ENCODE measurements around the gene PCNX3. TPM values are rescaled to one million over a fixed set of nuclear protein-coding genes. Genes with fewer than 3 reads are reported as not detected.
"Not testable (repeated sequence)": the region's sequence is repeated elsewhere in the genome, so short reads cannot be mapped to it uniquely, and the experiment has no call there.

PCNX3 gene
- total RNA-seq, 3 donors from 2014 or later = 13.4 to 21.0 (median 20.1) TPM

DNA sequence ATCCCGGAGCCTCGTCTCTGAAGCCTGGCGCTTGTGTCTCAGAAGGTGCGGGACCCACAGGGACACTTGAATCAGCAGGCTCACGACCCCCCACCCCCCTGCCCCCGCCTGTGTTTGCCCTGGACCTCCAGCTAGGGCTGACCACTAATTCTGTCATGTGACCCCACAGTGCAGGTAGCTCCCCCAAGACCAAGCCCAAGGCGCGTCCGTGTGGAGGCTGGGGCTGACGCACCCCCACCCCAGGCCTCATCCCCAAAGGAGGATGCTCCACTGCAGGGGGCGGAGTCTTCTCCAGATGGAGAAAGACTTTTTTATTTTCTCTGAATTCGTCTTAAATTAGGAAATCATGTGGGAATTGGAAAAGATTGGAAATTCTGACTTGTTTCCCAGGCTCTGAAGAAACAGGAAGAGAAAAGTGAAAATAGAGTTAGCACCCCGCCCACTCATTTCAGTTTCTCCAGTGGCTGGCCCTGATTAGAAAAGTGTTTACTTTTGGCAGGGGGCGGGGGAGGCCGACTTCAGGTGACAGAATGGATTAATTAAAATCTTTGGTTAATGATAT, 48.1 kb downstream of the PCNX3 start:
- intact Hi-C loops (cut with DNase I; ENCODE audit: low total_unique reads) = no loop called here
- H3K36me3 ChIP-seq = no peaks in the 10 kb centered on the region
- no peak for DNase-seq (ENCODE audit: low spot score in 2 of 2)
- peak overlapping the region; percentile 90 to 97 (median 95) for H3K4me3 ChIP-seq
- H3K9me3 ChIP-seq = no peaks in the 10 kb centered on the region
- no peaks in the 10 kb centered on the region for H3K27me3 ChIP-seq
- TF ChIP-seq, protein P1, sequence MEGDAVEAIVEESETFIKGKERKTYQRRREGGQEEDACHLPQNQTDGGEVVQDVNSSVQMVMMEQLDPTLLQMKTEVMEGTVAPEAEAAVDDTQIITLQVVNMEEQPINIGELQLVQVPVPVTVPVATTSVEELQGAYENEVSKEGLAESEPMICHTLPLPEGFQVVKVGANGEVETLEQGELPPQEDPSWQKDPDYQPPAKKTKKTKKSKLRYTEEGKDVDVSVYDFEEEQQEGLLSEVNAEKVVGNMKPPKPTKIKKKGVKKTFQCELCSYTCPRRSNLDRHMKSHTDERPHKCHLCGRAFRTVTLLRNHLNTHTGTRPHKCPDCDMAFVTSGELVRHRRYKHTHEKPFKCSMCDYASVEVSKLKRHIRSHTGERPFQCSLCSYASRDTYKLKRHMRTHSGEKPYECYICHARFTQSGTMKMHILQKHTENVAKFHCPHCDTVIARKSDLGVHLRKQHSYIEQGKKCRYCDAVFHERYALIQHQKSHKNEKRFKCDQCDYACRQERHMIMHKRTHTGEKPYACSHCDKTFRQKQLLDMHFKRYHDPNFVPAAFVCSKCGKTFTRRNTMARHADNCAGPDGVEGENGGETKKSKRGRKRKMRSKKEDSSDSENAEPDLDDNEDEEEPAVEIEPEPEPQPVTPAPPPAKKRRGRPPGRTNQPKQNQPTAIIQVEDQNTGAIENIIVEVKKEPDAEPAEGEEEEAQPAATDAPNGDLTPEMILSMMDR (IDR thresholded peaks at IDR 0.05) = no peak
- TF ChIP-seq POLR2AphosphoS5 (IDR thresholded peaks at IDR 0.05) (peak in 1 of 3 donors; percentile 58), POLR2A (IDR thresholded peaks at IDR 0.05) (no peak)
- H3K27ac ChIP-seq = peak overlapping the region; percentile 99 to 100
- peaks cover 0 to 12% of the 10 kb centered on the region in 2 donors for H3K4me1 ChIP-seq

DNA sequence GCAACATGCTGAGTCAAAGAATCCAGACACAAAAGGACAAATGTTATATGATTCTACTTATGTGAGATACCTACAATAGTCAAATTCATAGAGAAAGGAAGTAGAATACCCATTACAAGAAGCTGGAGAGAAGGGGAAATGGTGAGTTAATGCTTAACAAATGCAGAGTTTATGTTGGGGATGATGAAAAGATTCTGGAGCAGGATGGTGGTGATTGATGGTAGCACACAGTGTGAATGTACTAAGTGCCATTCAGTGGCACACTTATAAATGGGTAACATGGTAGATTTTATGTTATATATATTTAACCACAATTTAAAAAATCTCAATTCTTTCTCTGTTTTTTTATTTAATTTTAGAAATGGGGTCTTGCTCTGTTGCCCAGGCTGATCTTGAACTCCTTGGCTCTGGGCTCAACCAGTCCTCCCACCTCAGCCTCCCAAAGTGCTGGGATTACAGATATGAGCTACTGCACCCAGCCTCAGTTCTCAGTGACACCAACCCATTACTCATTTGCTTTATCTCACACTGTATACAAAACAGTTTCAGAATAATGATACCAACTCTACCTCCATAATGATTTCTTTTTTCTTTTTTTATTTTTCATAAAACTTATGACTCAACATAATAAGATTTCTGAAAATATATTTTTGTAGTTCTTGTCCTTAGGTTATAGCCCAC, 56.7 kb downstream of the PCNX3 start:
- intact Hi-C loops (cut with DNase I; ENCODE audit: low total_unique reads) = no loop called here
- H3K27me3 ChIP-seq = no peaks in the 10 kb centered on the region
- DNase-seq (ENCODE audit: low spot score in 2 of 2) = no peak
- H3K36me3 ChIP-seq = no peaks in the 10 kb centered on the region
- TF ChIP-seq, protein P1 (IDR thresholded peaks at IDR 0.05) = no peak
- TF ChIP-seq POLR2AphosphoS5 (IDR thresholded peaks at IDR 0.05) (no peak), POLR2A (IDR thresholded peaks at IDR 0.05) (no peak)
- no peak overlapping the region for H3K27ac ChIP-seq
- H3K9me3 ChIP-seq = no peaks in the 10 kb centered on the region
- no peaks in the 10 kb centered on the region for H3K4me1 ChIP-seq
- no peak overlapping the region for H3K4me3 ChIP-seq

DNA sequence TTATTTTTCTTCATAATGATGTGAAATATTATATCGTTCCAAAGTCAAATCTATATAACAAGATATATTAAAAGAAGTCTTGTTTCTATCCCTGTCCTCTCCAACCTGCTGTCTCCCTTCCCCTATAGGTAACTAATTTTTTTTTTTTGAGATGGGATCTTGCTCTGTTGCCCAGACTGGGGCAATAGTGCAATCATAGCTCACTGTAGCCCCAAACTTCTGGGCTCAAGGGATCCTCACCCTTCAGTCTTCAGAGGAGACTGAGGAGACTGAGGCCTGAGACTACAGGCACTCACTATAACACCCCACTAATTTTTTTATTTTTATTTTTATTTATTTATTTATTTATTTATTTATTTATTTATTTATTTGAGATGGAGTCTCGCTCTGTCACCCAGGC, 57.4 kb downstream of the PCNX3 start:
- no peaks in the 10 kb centered on the region for H3K36me3 ChIP-seq
- H3K9me3 ChIP-seq = no peaks in the 10 kb centered on the region
- no peak overlapping the region for H3K27ac ChIP-seq
- intact Hi-C loops (cut with DNase I; ENCODE audit: low total_unique reads) = no loop called here
- H3K4me1 ChIP-seq = no peaks in the 10 kb centered on the region
- DNase-seq (ENCODE audit: low spot score in 2 of 2) = no peak
- H3K27me3 ChIP-seq = no peaks in the 10 kb centered on the region
- no peak for TF ChIP-seq POLR2A (IDR thresholded peaks at IDR 0.05)
- no peak for TF ChIP-seq POLR2AphosphoS5 (IDR thresholded peaks at IDR 0.05)
- no peak overlapping the region for H3K4me3 ChIP-seq

DNA sequence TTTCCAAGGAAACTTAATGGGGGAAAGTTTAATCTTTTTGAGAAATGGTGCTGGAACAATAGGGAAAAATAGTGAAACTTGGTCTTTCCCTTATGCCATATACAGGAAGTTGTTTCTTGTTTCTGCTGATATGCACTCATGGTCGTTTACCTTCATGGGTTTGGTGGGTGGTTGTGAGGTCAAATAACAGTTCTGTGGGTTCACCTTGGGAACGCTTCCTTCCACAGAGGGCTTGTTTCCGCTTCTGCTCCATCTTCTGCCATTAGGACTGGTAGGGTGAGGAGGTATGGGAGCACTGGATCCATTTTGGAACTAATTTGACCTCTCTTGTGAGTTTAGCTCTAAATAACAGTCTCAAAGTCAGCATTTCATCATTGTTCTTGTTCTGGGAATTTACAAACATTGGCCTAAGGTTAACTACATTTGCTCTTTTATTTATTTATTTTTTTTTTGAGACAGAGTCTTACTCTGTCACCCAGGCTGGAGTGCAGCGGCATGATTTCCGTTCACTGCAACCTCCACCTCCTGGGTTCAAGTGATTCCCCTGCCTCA, 64.7 kb downstream of the PCNX3 start:
- H3K36me3 ChIP-seq = no peaks in the 10 kb centered on the region
- H3K4me3 ChIP-seq = no peak overlapping the region
- TF ChIP-seq, protein P1 (IDR thresholded peaks at IDR 0.05) = no peak
- TF ChIP-seq POLR2AphosphoS5 (IDR thresholded peaks at IDR 0.05) = no peak
- intact Hi-C loops (cut with DNase I; ENCODE audit: low total_unique reads) = no loop called here
- H3K27me3 ChIP-seq = no peaks in the 10 kb centered on the region
- DNase-seq (ENCODE audit: low spot score in 2 of 2) = no peak
- no peaks in the 10 kb centered on the region for H3K9me3 ChIP-seq
- H3K4me1 ChIP-seq = no peaks in the 10 kb centered on the region
- H3K27ac ChIP-seq = no peak overlapping the region

DNA sequence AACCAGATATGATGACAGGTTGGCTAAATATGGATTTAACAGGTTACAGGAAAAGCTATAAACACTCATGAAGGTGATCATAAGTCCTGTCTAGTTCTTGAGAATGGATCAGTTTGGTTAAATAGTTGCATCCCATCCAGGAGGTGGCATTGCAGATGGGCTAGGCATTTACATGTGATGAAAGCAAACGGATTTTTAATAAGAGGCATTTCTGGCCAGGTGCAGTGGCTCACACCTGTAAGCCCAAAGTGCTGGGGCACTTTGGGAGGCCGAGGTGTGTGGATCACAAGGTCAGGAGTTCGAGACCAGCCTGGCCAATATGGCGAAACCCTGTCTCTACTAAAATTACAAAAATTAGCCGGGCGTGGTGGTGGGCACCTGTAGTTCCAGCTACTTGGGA, 67.9 kb downstream of the PCNX3 start:
- H3K4me1 ChIP-seq; H3K4me3 ChIP-seq; intact Hi-C loops (cut with DNase I; ENCODE audit: low total_unique reads); DNase-seq (ENCODE audit: low spot score in 2 of 2); H3K27ac ChIP-seq; H3K36me3 ChIP-seq; H3K9me3 ChIP-seq; H3K27me3 ChIP-seq: not testable (repeated sequence)

DNA sequence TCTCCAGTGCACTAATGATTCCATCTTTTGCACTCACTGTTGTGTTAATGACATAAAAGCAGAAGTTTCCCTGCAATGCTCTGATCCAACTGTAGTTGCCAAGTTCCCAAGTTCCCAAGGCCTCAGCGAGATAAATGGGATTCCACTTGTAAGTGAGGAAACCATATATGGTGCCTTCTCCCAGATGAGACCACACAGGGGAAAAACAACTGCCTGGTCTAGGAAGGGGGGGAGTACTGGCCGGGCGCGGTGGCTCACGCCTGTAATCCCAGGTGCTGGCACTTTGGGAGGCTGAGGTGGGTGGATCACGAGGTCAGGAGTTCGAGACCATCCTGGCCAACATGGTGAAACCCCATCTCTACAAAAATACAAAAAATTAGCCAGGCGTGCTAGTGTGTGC, 70.4 kb downstream of the PCNX3 start:
- H3K27ac ChIP-seq = no peak overlapping the region
- no peaks in the 10 kb centered on the region for H3K27me3 ChIP-seq
- H3K4me3 ChIP-seq = no peak overlapping the region
- no peaks in the 10 kb centered on the region for H3K9me3 ChIP-seq
- DNase-seq (ENCODE audit: low spot score in 2 of 2) = no peak
- intact Hi-C loops (cut with DNase I; ENCODE audit: low total_unique reads) = no loop called here
- TF ChIP-seq POLR2A (IDR thresholded peaks at IDR 0.05) (no peak), POLR2AphosphoS5 (IDR thresholded peaks at IDR 0.05) (no peak)
- TF ChIP-seq, protein P1 (IDR thresholded peaks at IDR 0.05) = no peak
- H3K4me1 ChIP-seq = no peaks in the 10 kb centered on the region
- H3K36me3 ChIP-seq = no peaks in the 10 kb centered on the region
